BJ (cell line): ENCODE results near the gene RTN4RL2. TPM values are rescaled to one million over a fixed set of nuclear protein-coding genes. Genes with fewer than 3 reads are reported as not detected.

ENCODE experiments used
- CTCF ChIA-PET: fragments of 350-600 bp; formaldehyde crosslinking; extraction: SDS; loops from one replicate; lab custom pipeline; 2021; ENCODE audit warnings: antibody characterized with exemption, inconsistent platforms; lab: Yijun Ruan, JAX
- POLR2A ChIA-PET: fragments of 300-600 bp; sonication (Branson Sonifier 250); formaldehyde crosslinking; extraction: SDS; loops from one replicate; lab custom pipeline; 2021; ENCODE audit warnings: antibody characterized with exemption; lab: Charles Lee
- DNase-seq: peaks from one replicate; pipeline ENCODE4 v3.0.0-alpha.2; 2011; ENCODE audit warnings: low read depth
- H3K27me3 ChIP-seq: 2 replicates; pipeline ENCODE4 v1.6.0; 2011; ENCODE audit warnings: low read length; ENCODE audit not compliant: control insufficient read depth, insufficient read depth
- H3K36me3 ChIP-seq: 2 replicates; pipeline ENCODE4 v1.5.1; 2011; ENCODE audit warnings: low read length; ENCODE audit not compliant: control insufficient read depth, insufficient read depth
- H3K4me3 ChIP-seq: 2 replicates; pipeline ENCODE4 v1.5.1; 2011; ENCODE audit warnings: low read depth, mild to moderate bottlenecking, control low read depth, low read length
- polyA plus RNA-seq: library from polyadenylated mRNA; depleted of rRNA; stranded (reverse); fragments of >200 nt; gene quantifications from 2 replicates; pipeline ENCODE4 v1.2.3, GENCODE V29; 2011
- TF ChIP-seq, protein P1 (sequence below): IDR thresholded peaks from 2 replicates; pipeline ENCODE4 v1.5.1; 2011; ENCODE audit warnings: low read depth, mild to moderate bottlenecking, control low read depth, inconsistent platforms, low read length, moderate library complexity; ENCODE audit not compliant: insufficient read depth

RTN4RL2 gene
- polyA plus RNA-seq, 1 experiment, result 0.43 TPM

GRCh38 chr11:57426929-57427726, 33.2 kb upstream of the RTN4RL2 start, which contains the start of gene SLC43A3:
TSS of gene SLC43A3 (minus strand) at chr11:57427121. CDS start at chr11:57426172, 949 bp downstream.
- CTCF ChIA-PET, result interaction anchor here (1.0 to 1.5 kb wide), 6 partner anchors 31 to 213 kb away, joined by 3 to 6 read pairs (median 4); partner anchors contain the start of genes RTN4RL2 and UBE2L6
- TF ChIP-seq, protein P1, sequence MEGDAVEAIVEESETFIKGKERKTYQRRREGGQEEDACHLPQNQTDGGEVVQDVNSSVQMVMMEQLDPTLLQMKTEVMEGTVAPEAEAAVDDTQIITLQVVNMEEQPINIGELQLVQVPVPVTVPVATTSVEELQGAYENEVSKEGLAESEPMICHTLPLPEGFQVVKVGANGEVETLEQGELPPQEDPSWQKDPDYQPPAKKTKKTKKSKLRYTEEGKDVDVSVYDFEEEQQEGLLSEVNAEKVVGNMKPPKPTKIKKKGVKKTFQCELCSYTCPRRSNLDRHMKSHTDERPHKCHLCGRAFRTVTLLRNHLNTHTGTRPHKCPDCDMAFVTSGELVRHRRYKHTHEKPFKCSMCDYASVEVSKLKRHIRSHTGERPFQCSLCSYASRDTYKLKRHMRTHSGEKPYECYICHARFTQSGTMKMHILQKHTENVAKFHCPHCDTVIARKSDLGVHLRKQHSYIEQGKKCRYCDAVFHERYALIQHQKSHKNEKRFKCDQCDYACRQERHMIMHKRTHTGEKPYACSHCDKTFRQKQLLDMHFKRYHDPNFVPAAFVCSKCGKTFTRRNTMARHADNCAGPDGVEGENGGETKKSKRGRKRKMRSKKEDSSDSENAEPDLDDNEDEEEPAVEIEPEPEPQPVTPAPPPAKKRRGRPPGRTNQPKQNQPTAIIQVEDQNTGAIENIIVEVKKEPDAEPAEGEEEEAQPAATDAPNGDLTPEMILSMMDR, result 0 out of 2 replicates have a peak, but pooled peaks have one; percentile 5
- POLR2A ChIA-PET, result no interaction called here
- Histone ChIP-seq H3K4me3 (peak within 1 kb of the TSS; percentile 27), H3K27me3 (no peaks in the 10 kb centered on the region), H3K36me3 (no peaks in the 10 kb centered on the region; the same call in 1 of the 2 replicates)
- peak; percentile 46 for DNase-seq

DNA sequence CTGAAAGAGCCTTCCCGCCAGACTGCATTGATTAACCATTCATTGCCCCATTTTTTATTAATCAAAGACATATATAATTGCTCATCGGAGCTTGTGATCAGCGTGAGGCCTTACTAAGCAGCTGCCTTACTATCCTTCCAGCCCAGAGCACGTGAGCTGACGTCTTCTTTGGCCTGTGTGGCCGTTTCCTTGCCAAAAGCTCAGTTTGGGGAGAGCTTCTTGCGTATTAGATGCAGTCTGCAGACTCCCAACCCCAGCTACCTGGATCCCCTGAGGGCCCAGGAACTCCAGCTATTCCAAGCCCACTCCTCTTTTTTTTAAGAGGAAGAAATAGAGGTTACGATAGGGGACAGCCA, 32.6 kb upstream of the RTN4RL2 start:
- POLR2A ChIA-PET, result no interaction called here
- TF ChIP-seq, protein P1, result no peak
- H3K27me3 ChIP-seq, result no peaks in the 10 kb centered on the region
- CTCF ChIA-PET, result interaction anchor here (1.1 to 1.5 kb wide), 6 partner anchors 31 to 140 kb away, joined by 3 to 6 read pairs (median 4); partner anchors contain the start of genes RTN4RL2 and UBE2L6
- no peaks in the 10 kb centered on the region; the same call in 1 of the 2 replicates for H3K36me3 ChIP-seq
- H3K4me3 ChIP-seq, result no peak overlapping the region
- DNase-seq, result no peak

- Histone ChIP-seq H3K4me3 (no peak overlapping the region), H3K36me3 (no peaks in the 10 kb centered on the region), H3K27me3 (no peaks in the 10 kb centered on the region)
- POLR2A ChIA-PET, result no interaction called here
- DNase-seq, result no peak
- TF ChIP-seq, protein P1, result no peak
- CTCF ChIA-PET, result interaction anchor here (1.2 to 1.5 kb wide), 3 partner anchors 30 to 99 kb away, joined by 3 to 6 read pairs (median 5); no protein-coding TSS in a partner anchor
These were observed 31.7 kb upstream of the RTN4RL2 start for GRCh38 chr11:57428643-57429042.

DNA sequence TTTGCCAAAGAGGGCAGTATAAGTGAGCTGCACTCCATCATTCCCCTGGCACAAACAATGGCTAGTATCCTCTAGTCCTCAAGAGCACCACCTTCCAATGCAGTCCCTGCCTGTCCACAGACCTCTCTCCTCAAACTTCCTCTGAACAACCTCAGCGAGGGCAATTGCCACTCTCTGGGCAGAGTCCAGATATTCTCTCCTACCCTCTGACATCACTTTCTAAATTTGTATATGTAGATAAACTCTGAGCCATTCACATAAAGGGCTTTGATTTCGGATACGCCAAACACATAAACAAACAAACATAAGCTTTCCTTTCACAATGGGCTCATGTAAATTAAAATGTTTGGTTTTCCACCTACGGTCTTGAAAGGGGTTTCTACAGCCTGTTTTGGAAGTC, 30.4 kb upstream of the RTN4RL2 start:
- Histone ChIP-seq H3K27me3 (no peaks in the 10 kb centered on the region), H3K36me3 (no peaks in the 10 kb centered on the region), H3K4me3 (no peak overlapping the region)
- POLR2A ChIA-PET, result no interaction called here
- TF ChIP-seq, protein P1, result no peak
- CTCF ChIA-PET, result interaction anchor here (1.2 kb wide), 1 partner anchor 63 kb away, joined by 6 read pairs; no protein-coding TSS in a partner anchor
- no peak for DNase-seq

DNA sequence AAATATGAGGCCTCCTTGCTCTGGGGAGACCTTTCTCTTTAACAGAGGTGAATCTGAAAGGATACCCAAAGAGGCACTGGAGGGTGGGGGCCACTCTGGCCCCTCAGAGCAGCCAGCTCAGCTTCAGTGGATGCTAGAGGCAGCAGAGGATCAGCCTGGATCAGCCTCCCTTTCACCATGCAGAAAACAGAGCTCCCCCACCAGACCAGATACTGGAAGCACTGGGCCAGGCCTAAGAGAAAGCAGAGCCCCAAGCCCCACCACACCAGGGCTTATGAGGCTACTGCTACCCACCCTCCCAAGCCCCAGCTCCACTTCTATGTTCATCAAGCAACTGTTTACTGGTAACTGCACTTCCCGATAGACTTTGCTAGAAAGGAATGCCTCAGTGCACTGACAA, 29.4 kb upstream of the RTN4RL2 start:
- no peak overlapping the region for H3K4me3 ChIP-seq
- no peaks in the 10 kb centered on the region for H3K27me3 ChIP-seq
- H3K36me3 ChIP-seq, result no peaks in the 10 kb centered on the region
- ChIA-PET POLR2A (no interaction called here), CTCF (interaction anchor here (1.2 kb wide), 1 partner anchor 62 kb away, joined by 6 read pairs; no protein-coding TSS in a partner anchor)
- DNase-seq, result no peak
- TF ChIP-seq, protein P1, result no peak
